Midbrain (tissue), 1 donor: ENCODE measurements around the gene RAB43.
A peak's percentile ranks its signal among the peaks of the same experiment; 100 is the strongest.
"Not testable (repeated sequence)": the region's sequence is repeated elsewhere in the genome, so short reads cannot be mapped to it uniquely, and the experiment has no call there.

Experiments used
- DNase-seq: peaks from one replicate; lab custom pipeline; 2025; lab: John Stamatoyannopoulos, UW

RAB43 gene

DNA sequence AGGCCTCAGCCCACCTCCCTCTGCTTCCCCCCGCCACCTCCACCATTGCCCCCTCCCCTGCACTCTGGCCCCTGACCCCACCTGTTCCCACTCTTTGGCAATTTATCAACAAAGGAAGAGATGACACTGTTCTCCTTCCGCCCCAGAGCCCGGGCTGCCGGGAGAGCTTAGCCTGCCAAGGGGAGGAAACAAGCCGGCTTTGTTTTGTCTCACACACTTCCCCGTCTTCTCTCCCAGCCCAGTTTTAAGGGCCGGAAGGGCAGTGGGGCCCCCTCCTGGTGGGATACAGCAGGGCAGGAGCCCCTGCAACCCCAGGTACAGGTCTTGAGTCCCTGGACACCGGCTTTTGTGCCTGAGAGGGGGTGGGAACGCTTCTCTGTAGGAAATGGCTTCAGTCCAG is 33.7 kb downstream of the RAB43 start:
- peak; percentile 20 for DNase-seq

DNA sequence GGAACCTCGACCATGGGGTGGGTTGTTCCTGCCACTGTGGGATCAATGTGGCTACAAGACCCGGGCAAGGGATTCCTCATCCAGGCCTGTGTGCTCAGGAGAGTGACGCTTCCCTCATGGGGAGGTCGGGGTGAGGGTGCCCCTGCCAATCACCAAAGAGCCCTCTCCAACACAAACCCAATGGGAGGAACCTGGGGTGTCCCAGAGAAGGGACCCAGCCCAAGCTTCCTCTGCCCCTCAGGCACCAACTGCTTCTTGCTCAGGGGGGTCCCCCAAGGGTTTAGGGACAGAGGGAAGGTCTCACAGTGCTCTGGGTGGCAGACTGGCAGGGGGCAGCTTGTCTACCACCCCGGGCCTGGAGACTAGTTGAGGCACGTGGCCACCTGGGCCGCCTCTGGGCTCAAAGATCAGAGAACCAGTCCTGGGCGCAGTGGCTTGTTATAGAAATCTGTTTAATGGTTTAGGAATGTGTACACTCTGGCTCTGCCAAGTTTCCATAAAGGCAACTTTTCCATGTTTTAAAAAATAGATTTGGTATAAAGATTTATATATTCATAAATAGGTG is 34.4 kb downstream of the RAB43 start:
- DNase-seq, result no peak

DNA sequence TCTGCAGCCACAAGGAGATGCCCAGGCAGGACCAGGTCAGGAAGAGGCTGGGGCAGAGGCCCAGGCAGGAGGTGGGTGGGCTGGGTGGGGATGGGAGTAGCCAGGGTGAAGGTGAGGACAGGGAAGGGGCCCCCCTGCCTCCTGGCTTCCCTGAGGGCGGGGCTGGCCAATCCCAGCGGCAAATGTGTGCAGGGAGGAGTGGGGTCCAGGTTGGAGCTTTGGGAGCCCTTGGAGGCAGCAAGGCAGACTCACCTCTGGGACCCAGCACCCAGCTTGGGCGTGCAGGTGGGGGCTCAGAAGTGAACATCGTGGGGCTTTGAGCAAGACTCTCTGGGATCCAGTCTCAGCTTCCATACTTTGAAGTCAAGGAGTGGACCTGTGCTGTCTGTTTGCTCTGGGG is 35.8 kb downstream of the RAB43 start:
- DNase-seq, result no peak

DNA sequence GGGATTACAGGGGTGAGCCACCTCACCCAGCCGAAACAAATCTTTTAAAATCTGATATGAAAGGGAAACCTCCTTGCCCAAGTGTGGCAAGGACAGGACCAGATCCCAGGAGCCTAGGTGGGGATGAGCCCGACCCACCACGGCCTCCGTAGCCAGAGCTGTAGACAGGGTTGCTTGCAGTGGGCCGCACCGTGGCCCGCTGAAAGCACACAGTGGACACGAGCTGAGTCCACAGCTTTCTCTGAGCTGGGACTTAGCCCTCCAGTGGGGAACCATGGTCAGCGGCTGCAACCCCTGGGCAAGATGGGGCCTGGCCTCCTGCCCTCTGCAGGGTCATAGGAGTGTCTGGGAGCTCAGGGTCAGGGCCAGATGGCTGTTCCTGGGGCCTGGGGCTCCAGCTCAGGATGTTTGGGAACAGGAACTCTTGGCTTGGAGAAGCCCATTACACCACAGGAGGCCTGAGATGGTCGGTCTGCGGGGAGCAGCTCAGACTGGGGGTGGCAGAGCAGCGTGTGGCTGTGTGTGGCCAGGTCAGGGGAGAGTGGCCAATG is 36.4 kb downstream of the RAB43 start:
- no peak for DNase-seq

DNA sequence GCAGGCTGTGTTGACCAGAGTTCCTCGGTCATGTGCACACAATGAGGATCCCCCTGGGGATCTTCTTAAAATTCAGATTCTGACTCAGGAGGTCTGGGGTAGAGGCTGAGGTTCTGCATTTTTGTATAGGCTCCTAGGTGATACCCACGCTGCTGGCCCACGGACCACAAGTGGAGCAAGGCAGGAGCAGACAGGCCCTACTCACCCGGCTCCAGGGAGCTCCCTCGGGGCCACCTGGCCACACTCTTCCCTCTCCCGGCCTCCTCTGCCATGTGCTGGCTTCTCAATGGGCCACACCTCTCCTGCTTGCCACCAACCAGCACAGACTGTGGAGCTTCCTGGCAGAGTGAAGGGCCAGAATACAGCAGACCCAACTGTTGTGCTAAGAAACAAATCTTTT is 37.1 kb downstream of the RAB43 start:
- no peak for DNase-seq

DNA sequence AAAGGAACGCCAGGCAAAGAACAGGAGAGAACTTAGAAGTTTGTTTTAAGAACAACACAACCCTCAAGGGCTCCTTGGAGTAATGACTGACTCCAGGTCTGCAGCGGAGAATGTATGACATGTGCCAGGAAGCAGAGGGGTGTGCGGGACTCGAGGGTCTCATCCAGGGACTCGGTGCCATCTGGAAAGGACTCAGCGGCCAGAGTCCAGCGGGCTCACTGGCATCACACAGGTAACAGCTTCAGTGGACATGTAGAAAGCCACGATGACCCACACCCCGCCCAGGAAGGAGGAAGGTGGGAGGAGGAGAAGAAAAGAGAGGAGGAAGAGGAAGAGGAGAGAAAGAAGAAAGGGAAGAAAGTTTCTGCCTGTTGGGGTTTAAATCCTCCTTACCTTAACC is 39.6 kb downstream of the RAB43 start:
- DNase-seq, result no peak

DNA sequence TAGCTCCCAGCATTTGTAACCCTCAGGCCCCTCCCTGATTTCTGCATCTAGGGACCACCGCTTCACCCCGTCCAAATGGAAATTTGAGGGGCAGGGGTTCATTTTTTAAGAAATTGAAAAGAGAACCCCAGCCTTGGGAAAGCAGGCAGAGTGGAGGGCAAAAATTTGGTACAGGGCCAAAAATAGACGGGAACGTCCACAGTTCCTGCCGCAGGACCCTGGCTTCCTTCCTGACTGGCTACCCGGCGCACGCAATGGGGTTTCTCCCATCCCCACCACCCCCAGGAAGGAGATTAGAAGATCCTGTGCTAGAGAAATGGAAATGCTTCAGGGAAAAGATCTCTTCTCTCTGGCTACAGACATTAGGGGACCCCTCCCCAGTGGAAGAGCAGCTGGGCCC is 40.1 kb downstream of the RAB43 start:
- DNase-seq, result no peak

DNA sequence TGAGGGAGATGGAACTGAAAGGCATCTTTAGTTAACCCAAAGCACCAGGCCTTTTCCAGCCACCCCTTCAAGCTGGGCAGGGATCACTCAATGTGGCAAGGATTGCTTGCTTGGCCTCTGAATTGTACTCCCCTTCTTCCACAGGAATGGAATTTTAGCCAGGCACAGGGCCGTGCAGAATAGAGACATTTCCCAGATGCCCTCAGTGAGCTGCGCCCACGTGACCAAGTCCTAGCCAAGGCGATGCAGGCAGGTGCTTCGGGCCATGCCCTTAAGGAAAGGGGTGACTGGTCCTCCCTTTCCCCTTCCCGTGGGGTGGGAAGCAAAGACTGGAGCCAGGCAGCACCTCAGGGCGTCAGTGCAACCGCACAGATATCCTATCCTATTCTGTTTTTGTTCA is 43.1 kb downstream of the RAB43 start:
- DNase-seq, result no peak

DNA sequence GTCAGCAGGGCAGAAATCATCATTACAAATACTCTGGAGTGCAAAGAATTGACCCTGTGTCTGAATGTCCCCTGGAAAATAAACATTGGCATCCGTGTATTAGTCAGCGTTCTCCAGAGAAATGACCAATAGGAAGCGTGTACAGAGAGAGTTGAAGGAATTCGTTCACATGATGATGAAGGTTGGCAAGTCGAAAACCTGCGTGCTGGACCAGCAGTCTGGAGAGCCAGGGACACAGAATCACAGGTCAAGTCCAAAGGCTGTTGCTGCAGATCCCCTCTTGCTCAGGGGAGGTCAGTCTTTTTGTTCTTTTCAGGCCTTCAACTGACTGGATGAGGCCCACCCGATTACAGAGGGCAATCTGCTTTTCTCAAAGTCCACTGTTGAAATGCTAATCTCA is 44.4 kb downstream of the RAB43 start:
- no peak for DNase-seq

DNA sequence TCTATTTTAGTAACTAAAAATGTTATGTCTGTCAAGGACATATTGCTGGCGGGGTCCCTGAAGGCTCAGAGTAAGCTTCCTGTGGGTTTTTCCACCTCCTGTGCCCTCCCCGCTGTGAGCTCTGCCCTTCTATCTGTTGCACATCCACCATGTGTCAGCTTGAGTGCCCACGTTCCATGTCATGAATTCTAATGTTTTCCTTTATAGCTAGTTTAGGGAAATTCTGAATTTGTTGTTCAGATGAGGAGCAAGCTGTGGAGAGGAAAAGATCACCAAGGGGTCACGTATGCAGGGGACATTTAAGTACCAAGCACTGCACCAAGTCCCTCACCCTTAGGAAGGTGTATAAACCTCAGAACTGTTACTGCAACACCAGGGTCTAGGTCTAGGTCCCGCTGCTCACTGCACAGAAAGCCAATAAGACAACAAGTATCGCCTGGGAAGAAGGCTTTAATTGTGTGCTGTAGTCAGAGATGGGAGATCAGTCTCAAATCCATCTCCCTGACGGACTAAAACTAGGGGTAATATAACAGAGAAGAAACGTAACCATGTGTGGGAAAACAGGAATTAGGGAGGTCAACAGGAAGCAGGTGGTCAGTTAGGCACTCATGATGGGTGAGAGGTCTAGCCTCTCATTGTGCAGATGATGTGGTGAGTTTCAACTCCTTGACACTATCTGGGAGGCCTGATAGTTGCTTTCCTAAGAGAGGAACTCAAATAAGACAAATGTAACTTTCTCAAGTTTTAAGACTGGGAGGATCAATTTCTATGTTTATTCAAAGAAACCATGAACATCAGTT is 51.3 kb downstream of the RAB43 start:
- DNase-seq, result no peak

DNA sequence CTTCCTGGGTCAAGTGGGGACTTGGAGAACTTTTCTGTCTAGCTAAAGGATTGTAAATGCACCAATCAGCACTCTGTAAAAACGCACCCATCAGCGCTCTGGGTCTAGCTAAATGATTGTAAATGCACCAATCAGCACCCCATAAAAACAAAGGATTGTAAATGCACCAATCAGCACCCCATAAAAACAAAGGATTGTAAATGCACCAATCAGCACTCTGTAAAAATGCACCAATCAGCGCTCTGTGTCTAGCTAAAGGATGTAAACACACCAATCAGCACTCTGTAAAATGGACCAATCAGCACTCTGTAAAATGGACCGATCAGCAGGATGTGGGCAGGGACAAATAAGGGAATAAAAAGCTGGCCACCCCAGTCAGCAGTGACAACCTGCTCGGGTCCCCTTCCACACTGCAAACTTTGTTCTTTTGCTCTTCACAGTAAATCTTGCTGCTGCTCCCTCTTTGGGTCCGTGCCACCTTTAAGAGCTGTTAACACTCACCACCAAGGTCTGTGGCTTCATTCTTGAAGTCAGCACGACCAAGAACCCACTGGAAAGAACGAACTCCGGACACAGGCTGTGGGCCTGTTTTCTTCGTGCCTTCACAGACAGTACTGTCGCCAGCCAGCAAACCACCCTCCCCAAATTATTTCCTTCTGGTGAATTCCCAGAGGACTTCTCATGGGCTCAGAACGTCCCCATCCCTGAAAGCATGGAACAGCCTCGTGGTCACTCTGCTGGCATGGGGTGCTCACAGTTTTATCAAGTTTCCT is 52.1 kb downstream of the RAB43 start:
- DNase-seq, result not testable (repeated sequence)

DNA sequence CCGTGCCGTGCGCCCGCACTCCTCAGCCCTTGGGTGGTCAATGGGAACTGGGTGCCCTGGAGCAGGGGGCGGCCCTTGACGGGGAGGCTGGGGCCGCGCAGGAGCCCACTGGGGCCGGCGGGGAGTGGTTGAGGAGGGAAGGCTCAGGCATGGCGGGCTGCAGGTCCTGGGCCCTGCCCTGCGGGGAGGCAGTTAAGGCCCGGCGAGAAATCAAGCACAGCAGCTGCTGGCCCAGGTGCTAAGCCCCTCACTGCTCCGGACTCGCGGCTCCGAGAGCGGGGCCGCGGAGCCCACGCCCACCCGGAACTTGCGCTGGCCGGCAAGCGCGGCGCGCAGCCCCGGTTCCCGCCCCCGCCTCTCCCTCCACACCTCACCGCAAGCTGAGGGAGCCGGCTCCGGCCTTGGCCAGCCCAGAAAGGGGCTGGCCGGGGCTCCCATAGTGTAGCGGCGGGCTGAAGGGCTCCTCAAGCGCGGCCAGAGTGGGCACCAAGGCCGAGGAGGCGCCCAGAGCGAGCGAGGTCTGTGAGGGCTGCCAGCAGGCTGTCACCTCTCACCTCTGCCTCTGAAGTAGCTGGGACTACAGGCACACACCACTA is 53.2 kb downstream of the RAB43 start:
- DNase-seq, result no peak

DNA sequence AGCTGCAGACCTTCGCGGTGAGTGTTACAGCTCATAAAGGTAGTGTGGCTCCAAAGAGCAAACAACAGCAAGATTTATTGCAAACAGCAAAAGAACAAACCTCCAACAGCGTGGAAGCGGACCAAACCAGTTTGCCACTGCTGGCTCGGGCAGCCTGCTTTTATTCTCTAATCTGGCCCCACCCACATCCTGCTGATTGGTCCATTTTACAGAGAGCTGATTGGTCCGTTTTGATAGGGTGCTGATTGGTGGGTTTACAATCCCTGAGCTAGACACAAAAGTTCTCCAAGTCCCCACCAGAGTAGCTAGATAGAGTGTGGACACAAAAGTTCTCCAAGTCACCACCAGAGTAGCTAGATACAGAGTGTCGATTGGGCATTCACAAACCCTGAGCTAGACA is 53.9 kb downstream of the RAB43 start:
- not testable (repeated sequence) for DNase-seq

DNA sequence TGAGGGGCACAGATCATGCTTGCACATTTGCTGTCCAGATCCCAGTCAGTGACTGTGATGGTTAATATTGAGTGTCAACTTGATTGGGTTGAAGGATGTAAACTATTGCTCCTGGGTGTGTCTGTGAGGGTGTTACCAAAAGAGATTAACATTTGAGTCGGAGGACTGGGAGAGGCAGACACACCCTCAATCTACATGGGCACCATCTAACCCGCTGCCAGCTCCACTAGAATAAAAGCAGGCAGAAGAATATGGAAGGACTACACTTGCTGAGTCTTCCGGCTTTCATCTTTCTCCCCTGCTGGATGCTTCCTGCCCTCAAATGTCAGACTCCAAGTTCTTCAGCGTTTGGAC is 55.9 kb downstream of the RAB43 start:
- no peak for DNase-seq

DNA sequence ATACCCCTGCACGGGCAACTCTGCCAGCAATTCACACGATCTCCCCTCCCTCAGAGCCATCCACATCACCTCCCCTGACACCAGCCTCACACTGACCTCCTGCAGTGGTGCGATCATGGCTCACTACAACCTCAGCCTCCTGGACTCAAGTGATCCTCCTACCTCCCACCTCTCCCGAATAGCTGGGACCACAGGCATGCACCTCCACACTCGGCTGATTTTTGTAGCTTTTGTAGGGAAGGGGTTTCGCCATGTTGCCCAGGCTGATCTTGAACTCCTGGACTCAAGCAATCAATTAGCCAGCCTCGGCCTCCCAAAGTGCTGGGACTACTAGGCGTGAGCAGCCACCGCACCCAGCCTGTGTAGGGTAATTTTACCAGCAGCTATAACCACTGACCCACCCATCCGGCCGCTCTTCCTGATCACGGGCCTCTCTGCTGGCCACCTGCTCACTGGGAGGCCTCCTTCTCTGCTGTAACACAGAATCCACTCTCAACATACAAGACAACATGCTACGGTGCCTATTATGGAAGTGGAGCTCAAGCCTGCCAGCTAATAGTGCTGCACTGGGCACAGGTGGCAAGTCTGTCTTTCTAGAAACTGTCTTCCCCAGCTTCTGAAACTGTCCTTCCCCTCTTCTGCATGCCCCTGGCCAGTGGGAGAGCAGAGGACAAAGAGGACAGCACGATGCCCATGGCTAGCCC is 56.4 kb downstream of the RAB43 start:
- no peak for DNase-seq

DNA sequence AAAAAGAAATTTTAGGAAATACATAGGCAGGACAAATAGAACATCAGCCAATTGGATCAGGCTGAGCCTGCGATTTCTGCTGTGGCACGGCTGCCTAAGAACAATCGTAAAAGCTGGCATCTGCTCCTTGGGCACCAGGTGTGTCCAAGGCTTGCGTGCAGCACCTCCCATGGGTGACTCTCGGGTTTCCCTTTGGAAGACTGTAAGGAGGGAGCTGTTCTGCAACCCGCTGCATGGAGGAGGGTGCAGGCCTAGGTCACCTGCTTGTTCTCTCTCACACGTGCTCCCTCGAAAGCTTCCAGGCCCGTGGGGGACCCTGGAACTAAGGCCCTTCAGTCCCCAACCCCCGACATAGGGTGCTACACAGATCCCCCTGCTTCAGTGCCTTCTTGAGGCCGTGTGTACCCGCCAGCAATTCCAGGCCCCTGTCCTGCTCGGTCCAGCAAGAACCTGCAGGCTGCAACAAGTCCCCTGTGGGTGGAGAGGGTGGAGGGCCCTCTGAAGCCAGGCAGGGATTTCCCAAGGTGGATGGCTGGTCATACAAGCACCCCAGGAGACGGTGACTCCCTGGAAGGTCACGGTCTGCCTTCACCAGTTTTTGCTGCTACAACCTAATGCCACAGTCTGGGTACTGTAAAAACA is 57.6 kb downstream of the RAB43 start:
- DNase-seq, result no peak

DNA sequence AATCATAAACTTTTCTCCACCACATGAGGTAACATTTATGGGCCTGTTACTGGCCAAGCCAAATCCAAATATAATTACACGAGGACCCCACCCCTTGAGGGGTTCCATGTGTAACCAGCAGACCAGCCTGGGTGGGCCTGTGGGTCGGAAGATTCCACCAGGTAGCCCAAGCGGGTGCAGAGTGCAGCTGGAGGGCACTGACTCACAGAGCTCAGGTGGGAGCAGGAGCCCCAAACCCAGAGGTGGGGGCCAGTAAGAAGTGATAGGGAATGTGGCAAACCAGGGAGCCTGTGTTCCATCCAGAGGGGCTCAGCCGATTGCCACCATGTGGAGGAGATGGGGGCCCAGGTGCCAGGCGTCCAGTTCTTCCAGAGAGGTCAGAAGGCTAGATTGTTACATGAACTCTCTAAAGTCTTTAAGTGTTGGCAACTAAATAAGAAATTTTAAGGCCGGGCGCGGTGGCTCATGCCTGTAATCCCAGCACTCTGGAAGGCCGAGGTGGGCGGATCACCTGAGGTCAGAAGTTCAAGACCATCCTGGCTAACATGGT is 58.4 kb downstream of the RAB43 start:
- no peak for DNase-seq

DNA sequence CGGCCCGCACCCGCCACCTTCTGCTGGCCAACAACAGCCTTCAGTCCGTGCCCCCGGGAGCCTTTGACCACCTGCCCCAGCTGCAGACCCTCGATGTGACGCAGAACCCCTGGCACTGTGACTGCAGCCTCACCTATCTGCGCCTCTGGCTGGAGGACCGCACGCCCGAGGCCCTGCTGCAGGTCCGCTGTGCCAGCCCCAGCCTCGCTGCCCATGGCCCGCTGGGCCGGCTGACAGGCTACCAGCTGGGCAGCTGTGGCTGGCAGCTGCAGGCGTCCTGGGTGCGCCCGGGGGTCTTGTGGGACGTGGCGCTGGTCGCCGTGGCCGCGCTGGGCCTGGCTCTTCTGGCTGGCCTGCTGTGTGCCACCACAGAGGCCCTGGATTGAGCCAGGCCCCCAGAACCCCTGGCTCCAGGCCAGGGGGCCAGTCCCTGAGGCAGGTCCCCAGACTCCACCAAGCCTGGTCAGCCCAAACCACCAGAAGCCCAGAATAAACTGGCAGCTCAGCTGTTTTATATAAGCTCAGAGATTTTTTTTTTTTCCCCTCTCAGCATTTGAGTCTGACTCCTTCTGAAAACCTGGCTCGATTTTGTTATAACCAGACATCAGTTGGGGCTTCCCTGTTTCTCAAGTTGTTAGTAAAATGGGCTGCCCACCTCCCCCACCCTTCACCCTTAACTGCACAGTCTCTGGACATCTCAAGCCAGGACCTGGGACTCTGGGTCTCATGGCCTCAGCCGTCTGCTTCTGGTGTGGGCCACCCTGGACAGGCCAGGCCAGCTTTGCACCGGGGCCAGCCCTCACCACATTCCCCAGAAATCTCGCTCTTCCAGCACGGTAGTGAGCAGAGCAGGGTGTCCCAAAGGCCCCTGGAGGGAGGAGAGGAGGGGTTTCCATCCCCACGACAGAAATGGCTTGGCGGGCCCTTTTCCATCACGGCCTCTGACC is 59.4 kb downstream of the RAB43 start:
- no peak for DNase-seq

DNA sequence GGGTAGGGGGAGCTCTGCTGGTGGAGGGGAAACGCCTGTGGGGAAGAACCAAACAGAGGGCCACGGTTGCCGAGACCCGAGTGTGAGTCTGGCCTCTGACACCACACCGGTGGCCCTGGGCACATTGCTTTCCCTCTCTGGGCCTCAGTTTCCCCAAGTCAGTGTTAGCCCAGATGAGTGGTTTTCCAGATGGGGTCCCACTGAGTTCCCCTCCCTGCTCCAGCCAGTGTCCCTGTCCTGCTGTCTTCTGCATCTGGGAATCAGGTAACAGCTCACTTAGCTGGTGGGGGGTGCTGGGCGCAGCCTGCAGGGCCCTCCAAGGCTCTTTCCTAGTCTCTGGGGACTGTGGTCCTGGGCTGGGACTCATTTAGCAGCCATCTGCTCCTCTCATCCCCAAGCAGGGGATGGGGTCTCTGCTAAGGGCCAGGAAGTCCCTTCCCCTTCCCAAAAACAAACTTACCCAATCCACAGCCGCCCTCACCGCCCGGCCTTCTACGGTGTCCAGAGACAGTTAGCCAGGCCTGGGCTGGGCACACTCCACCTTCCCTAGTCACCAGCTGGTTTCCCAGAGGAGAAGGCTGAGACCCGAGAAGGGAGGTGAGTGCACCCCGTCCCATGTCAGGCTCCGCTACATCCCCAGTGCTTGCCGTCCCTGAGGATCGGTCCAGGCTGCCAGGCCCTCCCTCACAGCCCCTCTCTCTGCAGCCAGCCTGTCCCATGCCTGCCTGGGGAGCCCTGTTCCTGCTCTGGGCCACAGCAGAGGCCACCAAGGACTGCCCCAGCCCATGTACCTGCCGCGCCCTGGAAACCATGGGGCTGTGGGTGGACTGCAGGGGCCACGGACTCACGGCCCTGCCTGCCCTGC is 60.3 kb downstream of the RAB43 start:
- DNase-seq, result no peak
